Measurements from ENCODE around the gene TENM4.

TENM4 gene

GRCh38 chr11:79440571-79441460, at the start of gene TENM4:
Gene TENM4, minus strand, starts transcription at chr11:79441030. Its CDS starts 371,086 bp downstream, at chr11:79069944.
- Histone ChIP-seq H3K27ac (peak within 1 kb of the TSS in 20 of 21 experiments; percentile 60 to 88 (median 72)), H3K4me3 (peak within 1 kb of the TSS; percentile 49 to 65 (median 54))

- Histone ChIP-seq H3K27ac (no peak overlapping the region), H3K4me3 (no peak overlapping the region)
These were observed 47.5 kb upstream of the TENM4 start for GRCh38 chr11:79488286-79488685.

GRCh38 chr11:79487412-79487811, 46.6 kb upstream of the TENM4 start:
- no peak overlapping the region for H3K4me3 ChIP-seq
- H3K27ac ChIP-seq: no peak overlapping the region

GRCh38 chr11:79486242-79486984, 45.6 kb upstream of the TENM4 start:
- no peak overlapping the region for H3K4me3 ChIP-seq

GRCh38 chr11:79485694-79486093, 44.9 kb upstream of the TENM4 start:
- no peak overlapping the region for H3K27ac ChIP-seq
- H3K4me3 ChIP-seq: no peak overlapping the region

More at GRCh38 chr11:79486242-79486984, 45.6 kb upstream of the TENM4 start:
- no peak overlapping the region for H3K27ac ChIP-seq

- no peak overlapping the region for H3K27ac ChIP-seq
- H3K4me3 ChIP-seq: no peak overlapping the region
These were observed 44.0 kb upstream of the TENM4 start for GRCh38 chr11:79484872-79485271.

- H3K4me3 ChIP-seq: no peak overlapping the region
These were observed 42.0 kb upstream of the TENM4 start for GRCh38 chr11:79482800-79483199.

GRCh38 chr11:79481795-79482194, 41.0 kb upstream of the TENM4 start:
- Histone ChIP-seq H3K4me3 (no peak overlapping the region), H3K27ac (no peak overlapping the region)

More at GRCh38 chr11:79482800-79483199, 42.0 kb upstream of the TENM4 start:
- H3K27ac ChIP-seq: no peak overlapping the region

GRCh38 chr11:79480864-79481263, 40.0 kb upstream of the TENM4 start:
- no peak overlapping the region for H3K4me3 ChIP-seq
- no peak overlapping the region for H3K27ac ChIP-seq

GRCh38 chr11:79472819-79473529, 32.1 kb upstream of the TENM4 start:
- no peak overlapping the region for H3K27ac ChIP-seq
- no peak overlapping the region for H3K4me3 ChIP-seq

GRCh38 chr11:79471071-79471844, 30.4 kb upstream of the TENM4 start:
- no peak overlapping the region for H3K4me3 ChIP-seq
- H3K27ac ChIP-seq: no peak overlapping the region

- Histone ChIP-seq H3K4me3 (no peak overlapping the region), H3K27ac (no peak overlapping the region)
These were observed 29.3 kb upstream of the TENM4 start for GRCh38 chr11:79470161-79470560.

- Histone ChIP-seq H3K27ac (no peak overlapping the region), H3K4me3 (no peak overlapping the region)
These were observed 26.9 kb upstream of the TENM4 start for GRCh38 chr11:79467761-79468160.

GRCh38 chr11:79466411-79466810, 25.6 kb upstream of the TENM4 start:
- Histone ChIP-seq H3K27ac (no peak overlapping the region), H3K4me3 (no peak overlapping the region)

GRCh38 chr11:79465160-79465559, 24.3 kb upstream of the TENM4 start:
- no peak overlapping the region for H3K4me3 ChIP-seq
- H3K27ac ChIP-seq: no peak overlapping the region

- Histone ChIP-seq H3K4me3 (no peak overlapping the region), H3K27ac (no peak overlapping the region)
These were observed 21.1 kb upstream of the TENM4 start for GRCh38 chr11:79461666-79462645.

GRCh38 chr11:79461144-79461543, 20.3 kb upstream of the TENM4 start:
- no peak overlapping the region for H3K27ac ChIP-seq
- H3K4me3 ChIP-seq: no peak overlapping the region

- Histone ChIP-seq H3K27ac (no peak overlapping the region), H3K4me3 (no peak overlapping the region)
These were observed 17.9 kb upstream of the TENM4 start for GRCh38 chr11:79458709-79459108.

Measured in skin epidermis (tissue), 12 donors.